ENCODE data around the gene CAPNS2.

DNA sequence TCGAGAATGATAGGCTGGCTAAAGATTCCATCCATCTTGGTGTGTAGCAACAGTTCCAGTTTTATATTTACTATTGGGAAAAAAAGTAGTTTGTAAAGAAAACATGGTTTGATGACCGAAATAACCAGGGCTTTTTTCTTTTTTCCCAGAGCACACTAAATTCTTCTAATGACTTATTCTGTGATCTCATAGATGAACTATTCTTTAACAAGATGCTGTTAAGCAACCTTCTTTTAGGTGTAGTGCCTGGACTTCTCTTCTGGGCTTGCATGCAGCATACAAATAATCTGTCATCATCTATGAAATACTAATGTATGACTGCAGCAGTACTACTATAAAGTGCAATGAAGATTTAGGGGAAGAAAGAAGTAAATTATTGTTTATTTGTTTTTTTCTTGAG, 11.0 kb upstream of the CAPNS2 start:
- TF ChIP-seq, protein P1, sequence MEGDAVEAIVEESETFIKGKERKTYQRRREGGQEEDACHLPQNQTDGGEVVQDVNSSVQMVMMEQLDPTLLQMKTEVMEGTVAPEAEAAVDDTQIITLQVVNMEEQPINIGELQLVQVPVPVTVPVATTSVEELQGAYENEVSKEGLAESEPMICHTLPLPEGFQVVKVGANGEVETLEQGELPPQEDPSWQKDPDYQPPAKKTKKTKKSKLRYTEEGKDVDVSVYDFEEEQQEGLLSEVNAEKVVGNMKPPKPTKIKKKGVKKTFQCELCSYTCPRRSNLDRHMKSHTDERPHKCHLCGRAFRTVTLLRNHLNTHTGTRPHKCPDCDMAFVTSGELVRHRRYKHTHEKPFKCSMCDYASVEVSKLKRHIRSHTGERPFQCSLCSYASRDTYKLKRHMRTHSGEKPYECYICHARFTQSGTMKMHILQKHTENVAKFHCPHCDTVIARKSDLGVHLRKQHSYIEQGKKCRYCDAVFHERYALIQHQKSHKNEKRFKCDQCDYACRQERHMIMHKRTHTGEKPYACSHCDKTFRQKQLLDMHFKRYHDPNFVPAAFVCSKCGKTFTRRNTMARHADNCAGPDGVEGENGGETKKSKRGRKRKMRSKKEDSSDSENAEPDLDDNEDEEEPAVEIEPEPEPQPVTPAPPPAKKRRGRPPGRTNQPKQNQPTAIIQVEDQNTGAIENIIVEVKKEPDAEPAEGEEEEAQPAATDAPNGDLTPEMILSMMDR (IDR thresholded peaks at IDR 0.05), result no peak
- TF ChIP-seq POLR2A (IDR thresholded peaks at IDR 0.05) (no peak), EP300 (IDR thresholded peaks at IDR 0.05) (no peak)

Data from ovary (tissue), 3 donors.